Measurements from ENCODE around the gene TRANK1.
A peak's percentile ranks its signal among the peaks of the same experiment; 100 is the strongest.

The TRANK1 gene

GRCh38 chr3:36918050-36918449, 26.8 kb downstream of the TRANK1 start:
- no peak for TF ChIP-seq CTCF (IDR thresholded peaks at IDR 0.05; ENCODE audit: low read length, missing control alignments)
- no peak for DNase-seq (ENCODE audit: low read depth)
- no peak overlapping the region for H3K4me3 ChIP-seq (replicated peaks; ENCODE audit: low read depth, low read length)

- peak overlapping the region; percentile 6 for H3K4me3 ChIP-seq (replicated peaks; ENCODE audit: low read depth, low read length)
- TF ChIP-seq CTCF (IDR thresholded peaks at IDR 0.05; ENCODE audit: low read length, missing control alignments), result no peak
- peak; percentile 87 for DNase-seq (ENCODE audit: low read depth)
Measured at GRCh38 chr3:36911990-36912804, 32.7 kb downstream of the TRANK1 start.

GRCh38 chr3:36909666-36910065, 35.2 kb downstream of the TRANK1 start:
- no peak for TF ChIP-seq CTCF (IDR thresholded peaks at IDR 0.05; ENCODE audit: low read length, missing control alignments)
- H3K4me3 ChIP-seq (replicated peaks; ENCODE audit: low read depth, low read length), result no peak overlapping the region
- DNase-seq (ENCODE audit: low read depth), result no peak

- TF ChIP-seq CTCF (IDR thresholded peaks at IDR 0.05; ENCODE audit: low read length, missing control alignments), result no peak
- no peak for DNase-seq (ENCODE audit: low read depth)
Measured at GRCh38 chr3:36909181-36909580, 35.7 kb downstream of the TRANK1 start.

GRCh38 chr3:36908647-36909180, 36.1 kb downstream of the TRANK1 start:
- DNase-seq (ENCODE audit: low read depth), result no peak
- peak overlapping the region; percentile 55 for H3K4me3 ChIP-seq (replicated peaks; ENCODE audit: low read depth, low read length)
- no peak for TF ChIP-seq CTCF (IDR thresholded peaks at IDR 0.05; ENCODE audit: low read length, missing control alignments)

More at GRCh38 chr3:36909181-36909580, 35.7 kb downstream of the TRANK1 start:
- H3K4me3 ChIP-seq (replicated peaks; ENCODE audit: low read depth, low read length), result no peak overlapping the region

GRCh38 chr3:36907911-36908646, 36.8 kb downstream of the TRANK1 start:
- TF ChIP-seq CTCF (IDR thresholded peaks at IDR 0.05; ENCODE audit: low read length, missing control alignments), result no peak
- H3K4me3 ChIP-seq (replicated peaks; ENCODE audit: low read depth, low read length), result peak overlapping the region; percentile 55
- peak; percentile 85 for DNase-seq (ENCODE audit: low read depth)
